Suppressor macrophage treated with lipopolysaccharide for 1 hour (primary cell): Measurements from ENCODE around the gene KCND2.
"Not testable (repeated sequence)": the region's sequence is repeated elsewhere in the genome, so short reads cannot be mapped to it uniquely, and the experiment has no call there.

Experiments
- DNase-seq, 3 donors: peaks; one replicate each; pipeline ENCODE4 v3.0.0-alpha.2; 2020 to 2022

Gene KCND2

DNA sequence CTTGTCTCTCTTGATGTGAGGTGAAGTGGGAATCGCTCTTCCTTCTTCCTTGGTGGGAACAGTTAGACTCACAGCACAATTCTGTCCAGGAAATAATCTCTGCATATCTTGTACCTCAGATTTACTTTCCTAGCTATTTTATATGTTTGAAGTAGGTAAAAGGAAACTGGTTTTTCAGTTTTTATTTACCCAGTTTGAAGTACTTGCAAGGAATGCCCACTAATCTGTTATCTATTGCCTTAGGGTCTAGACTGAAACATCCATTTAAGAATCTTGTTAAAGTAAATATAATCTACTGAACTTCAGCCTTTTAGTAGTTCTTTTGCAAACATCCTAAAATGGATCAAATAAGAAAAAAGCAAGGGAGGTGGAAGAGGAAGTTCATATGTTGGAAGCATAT lies 229.8 kb downstream of the KCND2 start:
- DNase-seq = no peak

GRCh38 chr7:120504386-120504785 lies 231.4 kb downstream of the KCND2 start:
- DNase-seq = no peak

DNA sequence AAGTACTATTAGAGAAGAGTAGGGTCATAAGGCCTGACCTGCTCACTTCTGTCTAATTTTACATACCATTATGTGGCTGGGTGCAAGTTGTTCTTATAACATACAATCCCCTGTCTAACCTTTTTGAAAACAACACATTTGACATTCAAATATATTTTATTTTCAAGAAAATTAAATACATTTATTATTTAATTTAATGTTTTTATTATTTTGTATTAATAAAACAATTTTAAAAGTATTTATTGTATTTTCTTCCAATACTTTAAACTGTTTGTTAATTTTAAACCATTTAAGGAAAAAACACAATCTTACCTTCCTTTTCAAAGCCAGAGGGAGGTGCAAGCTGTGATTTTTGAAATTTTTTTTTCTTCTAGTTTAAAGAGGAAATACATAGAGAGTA lies 232.8 kb downstream of the KCND2 start:
- no peak for DNase-seq

DNA sequence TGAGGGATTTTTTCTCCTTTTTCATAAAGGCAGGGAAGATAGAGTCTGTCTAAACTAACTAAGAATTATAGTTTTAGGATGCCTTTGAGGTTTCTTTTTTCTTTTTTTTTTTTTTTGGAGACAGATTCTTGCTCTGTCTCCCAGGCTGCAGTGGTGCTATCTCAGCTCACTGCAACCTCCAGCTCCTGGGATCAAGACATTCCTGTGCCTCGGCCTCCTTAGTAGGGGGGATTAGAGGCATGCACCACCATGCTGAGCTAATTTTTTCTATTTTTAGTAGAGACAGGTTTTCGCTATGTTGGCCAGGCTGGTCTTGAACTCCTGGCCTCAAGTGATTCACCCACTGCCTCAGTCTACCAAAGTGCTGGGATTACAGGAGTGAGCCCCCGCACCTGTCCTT lies 239.7 kb downstream of the KCND2 start:
- no peak for DNase-seq

GRCh38 chr7:120519224-120519623 lies 246.2 kb downstream of the KCND2 start:
- DNase-seq = no peak

DNA sequence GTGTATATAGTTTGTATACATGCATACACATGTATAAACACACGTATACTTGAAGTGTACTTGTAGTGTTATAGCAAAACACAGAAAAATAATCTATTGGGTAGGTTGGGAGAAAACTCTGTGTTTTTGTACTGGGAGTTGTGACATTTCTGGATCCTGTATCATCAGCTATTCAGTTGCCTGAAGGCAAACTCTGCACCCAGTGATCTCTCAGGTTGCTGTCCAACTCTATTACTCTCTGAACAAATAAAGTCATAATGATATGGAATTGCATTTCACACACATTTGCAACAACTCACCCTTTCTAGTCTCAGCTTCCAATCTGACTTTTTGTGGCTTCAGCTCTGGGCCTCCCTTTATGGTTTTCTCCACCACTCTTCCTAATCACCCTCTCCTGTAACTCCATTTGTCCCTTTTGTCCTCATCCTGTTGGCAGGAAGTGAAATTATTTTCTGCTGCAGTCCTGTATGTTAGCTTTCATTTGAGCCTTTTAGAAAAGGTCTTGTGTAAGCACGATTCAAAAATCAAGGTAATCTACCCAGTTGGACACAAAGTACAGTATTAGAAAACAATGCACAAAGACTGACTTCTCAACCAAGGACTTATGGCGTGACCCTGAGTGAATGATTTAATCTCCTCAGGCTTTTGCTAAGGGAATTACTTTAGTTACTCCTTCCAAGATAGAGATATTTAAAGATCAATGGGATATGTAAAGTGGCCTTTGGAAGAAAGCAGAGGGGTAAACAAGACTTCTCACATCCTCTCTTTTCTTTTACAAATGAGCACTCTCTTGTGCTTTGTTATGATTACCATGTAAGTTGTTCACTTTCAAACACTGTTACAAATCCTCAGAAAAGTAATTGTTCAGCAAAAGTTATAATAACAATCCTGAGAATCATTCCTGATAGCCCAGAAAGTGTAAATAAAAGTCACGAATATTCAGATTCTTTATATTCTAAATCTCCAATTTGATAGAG lies 249.1 kb downstream of the KCND2 start:
- no peak for DNase-seq

GRCh38 chr7:120523985-120524384 lies 251.0 kb downstream of the KCND2 start:
- no peak for DNase-seq

DNA sequence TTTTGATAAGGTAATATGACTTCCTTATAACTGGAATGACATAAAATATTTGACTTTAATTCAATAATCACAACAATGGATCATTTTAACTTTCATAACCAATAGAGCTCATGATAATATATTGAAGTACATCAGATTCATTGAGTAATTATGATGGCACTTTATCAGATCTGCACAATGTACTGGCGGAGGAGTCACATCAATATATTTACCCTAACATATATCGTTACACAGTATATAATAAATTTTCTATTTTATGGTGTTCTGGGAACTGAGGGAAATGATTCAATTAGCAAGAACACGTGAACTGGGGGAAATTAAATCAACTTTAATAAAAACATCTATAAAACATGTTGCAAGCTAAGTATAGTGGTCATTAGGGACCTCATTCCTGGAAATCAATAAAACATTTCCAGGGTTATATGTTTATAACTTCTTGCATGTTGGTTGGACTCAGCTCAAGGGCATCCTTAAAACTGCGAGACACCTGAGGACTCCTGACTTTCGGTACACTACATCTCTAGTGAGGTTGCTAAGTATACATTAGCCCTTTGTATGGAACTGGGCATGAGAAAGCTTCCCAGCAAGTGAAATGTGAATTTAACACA lies 254.0 kb downstream of the KCND2 start:
- DNase-seq = no peak

GRCh38 chr7:120529736-120530135 lies 256.8 kb downstream of the KCND2 start:
- DNase-seq = no peak

GRCh38 chr7:120538335-120538734 lies 265.4 kb downstream of the KCND2 start:
- DNase-seq = no peak

DNA sequence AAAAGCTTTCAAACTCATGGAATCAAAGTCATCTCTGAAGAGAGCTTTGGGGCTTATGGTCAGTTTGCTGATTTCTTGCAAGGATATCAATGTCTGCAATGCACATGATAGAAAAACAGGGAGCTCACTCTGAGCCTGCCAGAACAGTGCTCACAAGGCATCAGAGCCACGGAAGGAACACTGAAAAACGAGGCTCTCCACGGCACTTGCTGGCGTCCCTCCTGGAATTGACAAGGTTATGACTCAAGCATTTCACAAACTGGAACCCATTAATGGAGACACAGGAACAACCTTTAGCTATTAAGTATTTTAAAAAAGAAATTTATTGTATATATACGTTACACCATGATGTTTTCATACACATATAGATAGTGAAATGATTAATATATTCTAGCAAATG lies 266.3 kb downstream of the KCND2 start:
- DNase-seq = no peak

DNA sequence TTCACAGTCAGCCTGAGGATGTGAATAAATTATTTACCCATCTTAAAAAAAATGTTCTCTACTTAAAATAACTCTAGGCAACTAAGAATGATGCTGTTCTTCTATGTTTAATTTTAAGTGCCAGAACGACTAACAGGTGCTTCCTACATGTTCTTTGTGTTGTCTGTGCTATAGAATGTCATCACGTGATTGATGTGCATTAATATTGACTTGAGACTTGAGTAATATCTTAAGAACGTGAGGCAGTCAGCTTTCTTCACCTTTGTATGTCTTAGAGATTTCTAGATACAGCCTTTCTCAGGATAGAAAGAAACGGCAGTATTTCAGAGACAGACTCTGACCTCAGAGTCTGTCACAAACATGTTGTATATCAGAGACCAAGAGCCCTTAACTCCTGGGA lies 274.6 kb downstream of the KCND2 start:
- DNase-seq = no peak

- no peak for DNase-seq
Observed at GRCh38 chr7:120550494-120551048, 277.6 kb downstream of the KCND2 start.

GRCh38 chr7:120553491-120553890 lies 280.5 kb downstream of the KCND2 start:
- DNase-seq = no peak

DNA sequence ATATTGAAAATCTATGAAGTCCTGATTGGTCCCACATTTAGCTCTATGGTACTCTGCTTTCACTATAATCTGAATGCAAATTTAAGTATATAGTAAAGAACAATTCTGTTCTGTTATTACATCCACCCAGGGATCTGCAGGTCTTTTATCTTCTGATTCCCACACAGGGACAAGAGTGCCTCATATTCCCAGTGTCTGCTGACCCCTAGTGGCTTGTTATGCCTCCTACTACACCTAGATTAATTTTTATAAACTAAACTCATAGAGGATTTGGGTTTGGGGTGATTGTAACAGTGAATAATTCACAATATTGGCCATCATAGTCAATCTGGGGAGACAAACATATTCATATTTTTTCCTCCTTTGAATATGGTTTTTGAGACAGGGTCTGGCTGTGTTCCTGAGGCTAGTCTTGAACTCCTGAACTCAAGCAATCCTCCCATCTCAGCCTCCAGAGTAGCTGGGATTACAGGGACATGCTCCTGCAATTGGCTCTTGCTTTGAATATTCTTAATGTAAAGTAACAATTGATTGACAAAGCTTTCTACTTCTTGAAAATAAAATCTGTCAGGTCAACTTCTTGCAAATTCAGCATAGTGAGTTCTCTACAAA lies 282.1 kb downstream of the KCND2 start:
- peak; percentile 20 to 45 (median 28) for DNase-seq

DNA sequence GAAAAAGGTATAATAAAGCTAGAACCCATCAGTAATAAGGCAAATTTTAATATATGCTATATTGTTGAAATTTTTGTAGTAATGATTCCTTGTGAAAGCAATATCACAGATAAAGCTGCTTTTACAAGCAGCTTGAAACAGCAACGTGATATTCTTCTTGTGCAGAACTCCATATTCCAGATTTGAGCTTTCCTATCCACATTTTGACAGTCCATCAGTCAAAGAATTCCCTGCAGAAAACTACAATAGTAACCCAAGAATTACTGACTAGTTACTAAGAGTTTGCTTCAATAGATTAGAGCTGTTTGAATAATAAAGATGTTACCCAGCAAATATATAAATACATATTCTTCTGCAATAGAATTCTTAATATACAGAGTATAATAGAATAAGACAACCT lies 291.2 kb downstream of the KCND2 start:
- DNase-seq = no peak

DNA sequence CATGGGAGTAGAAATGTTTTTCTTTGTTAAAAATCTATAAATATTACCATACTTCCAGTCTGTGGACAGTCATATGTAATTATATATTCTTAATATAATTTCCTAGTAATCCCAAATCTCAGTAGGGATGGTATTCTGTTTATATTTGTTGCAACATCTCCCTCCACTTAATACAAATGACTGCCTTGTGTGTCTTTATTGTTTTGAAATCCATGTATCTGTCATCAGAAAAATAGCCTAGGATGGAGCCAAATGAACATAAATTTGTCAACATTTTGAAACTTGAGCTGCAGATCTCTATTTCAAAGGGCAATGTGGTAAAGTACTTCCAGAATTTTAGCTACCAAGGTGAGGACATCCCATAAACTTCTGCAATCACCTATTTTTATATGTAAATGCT lies 294.2 kb downstream of the KCND2 start:
- DNase-seq = no peak

- not testable (repeated sequence) for DNase-seq
Observed at GRCh38 chr7:120578657-120579056, 305.7 kb downstream of the KCND2 start.

DNA sequence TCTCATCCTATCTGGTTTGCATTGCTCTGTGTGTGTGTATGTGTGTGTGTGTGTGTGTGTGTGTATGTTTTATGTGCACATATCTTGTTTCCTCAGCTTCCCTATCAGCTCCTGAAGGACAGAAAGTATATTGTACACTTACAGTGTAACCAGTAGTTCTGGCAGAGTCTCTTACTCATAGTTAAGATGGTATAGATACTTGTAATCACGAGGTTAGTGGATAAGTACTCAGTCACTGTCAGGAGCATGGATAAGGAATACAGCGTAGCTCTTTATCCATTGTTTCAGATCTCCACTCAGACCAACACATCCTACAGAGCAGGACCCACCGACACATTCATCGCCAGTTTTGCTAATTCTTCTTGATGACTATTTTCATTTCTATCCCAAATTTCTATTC lies 309.9 kb downstream of the KCND2 start:
- DNase-seq = no peak

- no peak for DNase-seq
Observed at GRCh38 chr7:120583899-120584586, 311.1 kb downstream of the KCND2 start.

GRCh38 chr7:120586571-120586970 lies 313.6 kb downstream of the KCND2 start:
- no peak for DNase-seq

- no peak for DNase-seq
Observed at GRCh38 chr7:120587243-120587642, 314.3 kb downstream of the KCND2 start.

- DNase-seq = no peak
Observed at GRCh38 chr7:120588416-120588815, 315.4 kb downstream of the KCND2 start.
